HepG2 (cell line): ENCODE measurements around the gene ACKR3.

Experiments
- ADNP ChIP-seq: sonication (generic); formaldehyde crosslinking; IDR thresholded peaks from 2 replicates; pipeline ENCODE4 v1.4.0; 2020; ENCODE audit warnings: missing genetic modification reagents
- BCL3 ChIP-seq: sonication (generic); formaldehyde crosslinking; IDR thresholded peaks from 2 replicates; pipeline ENCODE4 v1.5.1; 2020; ENCODE audit warnings: mild to moderate bottlenecking, missing genetic modification reagents, moderate library complexity
- ETS1 ChIP-seq: sonication (generic); formaldehyde crosslinking; IDR thresholded peaks from 2 replicates; pipeline ENCODE4 v1.4.0; 2020; ENCODE audit warnings: missing genetic modification reagents
- PAX8 ChIP-seq: sonication (generic); formaldehyde crosslinking; IDR thresholded peaks from 2 replicates; pipeline ENCODE4 v1.8.0; 2022; ENCODE audit warnings: mild to moderate bottlenecking, missing genetic modification reagents, borderline replicate concordance
- POLR2A ChIP-seq, 2 experiments: IDR thresholded peaks; 2 replicates each; pipeline ENCODE4 v1.6.1; 2011; ENCODE audit warnings: low read depth in 2 of 2, low read length in 2 of 2, mild to moderate bottlenecking in 1 of 2, moderate library complexity in 1 of 2; ENCODE audit not compliant: insufficient read depth in 1 of 2
- RBM22 ChIP-seq: fragments of 200-400 bp; formaldehyde crosslinking; optimal IDR thresholded peaks from 2 replicates; pipeline ENCODE3; 2017; ENCODE audit warnings: mild to moderate bottlenecking, low read length, moderate library complexity
- SCMH1 ChIP-seq: sonication (generic); formaldehyde crosslinking; IDR thresholded peaks from 2 replicates; pipeline ENCODE4 v1.9.0; 2021; ENCODE audit warnings: missing genetic modification reagents, mild to moderate bottlenecking, borderline replicate concordance
- SRF ChIP-seq: IDR thresholded peaks from 2 replicates; pipeline ENCODE4 v1.6.1; 2011; ENCODE audit warnings: mild to moderate bottlenecking, low read depth, low read length, moderate library complexity
- XBP1 ChIP-seq: sonication (generic); formaldehyde crosslinking; IDR thresholded peaks from 2 replicates; pipeline ENCODE4 v1.5.0; 2020; ENCODE audit warnings: missing genetic modification reagents
- ZBTB33 ChIP-seq: sonication (generic); formaldehyde crosslinking; IDR thresholded peaks from 2 replicates; pipeline ENCODE4 v1.4.0; 2020; ENCODE audit warnings: missing genetic modification reagents
- ZBTB39 ChIP-seq: sonication (generic); formaldehyde crosslinking; IDR thresholded peaks from 2 replicates; pipeline ENCODE4 v1.5.0; 2020; ENCODE audit warnings: missing genetic modification reagents
- ZUFSP ChIP-seq: sonication (generic); formaldehyde crosslinking; IDR thresholded peaks from 2 replicates; pipeline ENCODE4 v1.9.0; 2021; ENCODE audit warnings: missing genetic modification reagents, mild to moderate bottlenecking, borderline replicate concordance
- TF ChIP-seq, protein P1 (sequence below): sonication (generic); formaldehyde crosslinking; IDR thresholded peaks from 2 replicates; pipeline ENCODE4 v1.5.0; 2020; ENCODE audit warnings: missing genetic modification reagents
- TF ChIP-seq, protein P2 (sequence below): IDR thresholded peaks from 2 replicates; pipeline ENCODE4 v1.6.1; 2016; ENCODE audit warnings: low read depth

DNA sequence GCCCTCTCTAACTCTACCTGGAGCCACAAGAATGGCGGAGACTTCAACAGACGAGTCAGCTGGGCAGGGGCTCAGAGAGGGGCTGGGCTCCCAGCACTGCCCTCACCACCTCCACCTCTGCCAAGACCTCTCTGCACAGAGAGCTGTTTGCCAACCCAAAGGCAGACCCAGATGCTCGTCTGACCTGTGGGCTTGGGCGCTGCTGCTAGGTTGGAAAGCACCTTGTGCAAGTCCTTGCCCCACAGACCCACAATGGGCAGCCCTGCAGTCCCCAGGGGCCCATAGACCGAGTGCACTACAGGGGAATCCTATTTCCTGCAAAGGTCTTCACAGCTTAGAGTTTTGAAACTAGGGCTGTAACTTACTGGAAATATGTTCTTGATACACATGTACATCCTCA lies 13.3 kb downstream of the ACKR3 start:
- TF ChIP-seq XBP1: no peak
- no peak for TF ChIP-seq BCL3
- TF ChIP-seq RBM22: no peak
- TF ChIP-seq PAX8 (CRISPR knock-in tag): no peak
- TF ChIP-seq POLR2A (IDR thresholded peaks at IDR 0.05; ENCODE audit: insufficient read depth in 1 of 2, low read depth in 2 of 2, low read length in 2 of 2): no peak
- no peak for TF ChIP-seq ETS1 (CRISPR knock-in tag)
- no peak for TF ChIP-seq SRF
- no peak for TF ChIP-seq ZUFSP
- TF ChIP-seq, protein P1, sequence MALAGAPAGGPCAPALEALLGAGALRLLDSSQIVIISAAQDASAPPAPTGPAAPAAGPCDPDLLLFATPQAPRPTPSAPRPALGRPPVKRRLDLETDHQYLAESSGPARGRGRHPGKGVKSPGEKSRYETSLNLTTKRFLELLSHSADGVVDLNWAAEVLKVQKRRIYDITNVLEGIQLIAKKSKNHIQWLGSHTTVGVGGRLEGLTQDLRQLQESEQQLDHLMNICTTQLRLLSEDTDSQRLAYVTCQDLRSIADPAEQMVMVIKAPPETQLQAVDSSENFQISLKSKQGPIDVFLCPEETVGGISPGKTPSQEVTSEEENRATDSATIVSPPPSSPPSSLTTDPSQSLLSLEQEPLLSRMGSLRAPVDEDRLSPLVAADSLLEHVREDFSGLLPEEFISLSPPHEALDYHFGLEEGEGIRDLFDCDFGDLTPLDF (CRISPR knock-in tag): no peak
- TF ChIP-seq ZBTB39 (CRISPR knock-in tag): no peak
- TF ChIP-seq ZBTB33: no peak
- TF ChIP-seq SCMH1 (CRISPR knock-in tag): no peak
- TF ChIP-seq ADNP: no peak
- TF ChIP-seq, protein P2, sequence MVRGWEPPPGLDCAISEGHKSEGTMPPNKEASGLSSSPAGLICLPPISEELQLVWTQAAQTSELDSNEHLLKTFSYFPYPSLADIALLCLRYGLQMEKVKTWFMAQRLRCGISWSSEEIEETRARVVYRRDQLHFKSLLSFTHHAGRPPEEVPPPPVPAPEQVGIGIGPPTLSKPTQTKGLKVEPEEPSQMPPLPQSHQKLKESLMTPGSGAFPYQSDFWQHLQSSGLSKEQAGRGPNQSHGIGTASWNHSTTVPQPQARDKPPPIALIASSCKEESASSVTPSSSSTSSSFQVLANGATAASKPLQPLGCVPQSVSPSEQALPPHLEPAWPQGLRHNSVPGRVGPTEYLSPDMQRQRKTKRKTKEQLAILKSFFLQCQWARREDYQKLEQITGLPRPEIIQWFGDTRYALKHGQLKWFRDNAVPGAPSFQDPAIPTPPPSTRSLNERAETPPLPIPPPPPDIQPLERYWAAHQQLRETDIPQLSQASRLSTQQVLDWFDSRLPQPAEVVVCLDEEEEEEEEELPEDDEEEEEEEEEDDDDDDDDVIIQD: no peak
